Neural progenitor cell (in vitro differentiated cells): ENCODE results near the gene CTDSP1.

Experiments used
- EZH2 ChIP-seq: fragments of 200-600 bp; sonication (generic); IDR thresholded peaks from 2 replicates; pipeline ENCODE4 v1.6.1; 2017; ENCODE audit warnings: antibody characterized with exemption, mild to moderate bottlenecking, moderate library complexity
- TF ChIP-seq, protein P1 (sequence below): fragments of 200-600 bp; sonication (generic); IDR thresholded peaks from 2 replicates; pipeline ENCODE4 v1.5.1; 2017; ENCODE audit warnings: antibody characterized with exemption, mild to moderate bottlenecking

DNA sequence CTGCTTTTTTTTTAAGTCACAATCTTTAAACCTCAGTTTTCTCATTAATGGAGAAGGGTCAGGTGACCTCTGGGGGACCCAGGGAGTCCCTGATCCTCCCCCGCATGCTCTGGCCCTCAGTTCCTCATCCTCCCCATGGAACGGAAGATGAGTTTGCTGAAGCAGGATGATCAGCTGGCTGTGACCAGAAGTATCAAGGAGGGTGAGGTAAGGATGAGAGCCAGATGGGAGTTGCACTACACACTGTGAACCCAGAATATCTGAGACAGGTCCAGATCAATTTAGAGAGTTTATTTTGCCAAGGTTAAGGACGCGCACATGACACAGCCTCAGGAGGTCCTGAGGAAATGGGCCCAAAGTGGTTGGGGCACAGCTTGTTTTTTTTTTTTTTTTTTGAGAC, 39.2 kb upstream of the CTDSP1 start:
- TF ChIP-seq EZH2 = no peak
- TF ChIP-seq, protein P1, sequence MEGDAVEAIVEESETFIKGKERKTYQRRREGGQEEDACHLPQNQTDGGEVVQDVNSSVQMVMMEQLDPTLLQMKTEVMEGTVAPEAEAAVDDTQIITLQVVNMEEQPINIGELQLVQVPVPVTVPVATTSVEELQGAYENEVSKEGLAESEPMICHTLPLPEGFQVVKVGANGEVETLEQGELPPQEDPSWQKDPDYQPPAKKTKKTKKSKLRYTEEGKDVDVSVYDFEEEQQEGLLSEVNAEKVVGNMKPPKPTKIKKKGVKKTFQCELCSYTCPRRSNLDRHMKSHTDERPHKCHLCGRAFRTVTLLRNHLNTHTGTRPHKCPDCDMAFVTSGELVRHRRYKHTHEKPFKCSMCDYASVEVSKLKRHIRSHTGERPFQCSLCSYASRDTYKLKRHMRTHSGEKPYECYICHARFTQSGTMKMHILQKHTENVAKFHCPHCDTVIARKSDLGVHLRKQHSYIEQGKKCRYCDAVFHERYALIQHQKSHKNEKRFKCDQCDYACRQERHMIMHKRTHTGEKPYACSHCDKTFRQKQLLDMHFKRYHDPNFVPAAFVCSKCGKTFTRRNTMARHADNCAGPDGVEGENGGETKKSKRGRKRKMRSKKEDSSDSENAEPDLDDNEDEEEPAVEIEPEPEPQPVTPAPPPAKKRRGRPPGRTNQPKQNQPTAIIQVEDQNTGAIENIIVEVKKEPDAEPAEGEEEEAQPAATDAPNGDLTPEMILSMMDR = no peak
